HEK293 (cell line): ENCODE data around the gene WDR20.

ENCODE experiments used
- CTCF ChIA-PET: fragments of 350-600 bp; formaldehyde crosslinking; extraction: SDS; loops from one replicate; lab custom pipeline; 2021; ENCODE audit warnings: antibody characterized with exemption; lab: Yijun Ruan, JAX
- POLR2A ChIA-PET: fragments of 300-600 bp; formaldehyde crosslinking; extraction: SDS; loops from one replicate; lab custom pipeline; 2020; ENCODE audit warnings: antibody characterized with exemption, inconsistent platforms; lab: Yijun Ruan, JAX
- H3K27ac ChIP-seq: fragments of 200-500 bp; sonication (Bioruptor generic); 2 replicates; pipeline ENCODE4 v1.5.1; 2014; ENCODE audit warnings: low read depth, low read length, control low read depth, inconsistent platforms; ENCODE audit errors: extremely low read depth
- H3K36me3 ChIP-seq, 2 experiments: fragments of 200-500 bp in 1 of 2; sonication (Bioruptor generic) in 1 of 2; 1 replicate in 1 of 2; 2 replicates in 1 of 2; pipeline ENCODE4 v1.5.1; 2014 to 2017; ENCODE audit warnings: inconsistent platforms in 2 of 2, low read length in 2 of 2; ENCODE audit not compliant: control insufficient read depth in 2 of 2, insufficient read depth in 1 of 2
- H3K4me1 ChIP-seq: fragments of 200-500 bp; sonication (Bioruptor generic); 2 replicates; pipeline ENCODE4 v1.5.1; 2014; ENCODE audit warnings: mild to moderate bottlenecking, low read length, inconsistent platforms; ENCODE audit not compliant: control insufficient read depth, insufficient read depth
- H3K4me3 ChIP-seq: 2 replicates; pipeline ENCODE4 v1.5.1; 2011; ENCODE audit warnings: low read depth, mild to moderate bottlenecking, control low read depth, low read length, moderate library complexity
- H3K9me3 ChIP-seq: fragments of 200-500 bp; sonication (Bioruptor generic); 2 replicates; pipeline ENCODE4 v1.5.1; 2014; ENCODE audit warnings: low read depth, low read length, inconsistent platforms; ENCODE audit not compliant: control insufficient read depth, insufficient read depth
- EGR2 ChIP-seq: fragments of 450-650 bp; formaldehyde crosslinking; IDR thresholded peaks from 2 replicates; pipeline ENCODE4 v1.5.1; 2016; ENCODE audit warnings: low read depth, missing biosample characterization, missing genetic modification characterization
- PRDM10 ChIP-seq: fragments of 450-650 bp; formaldehyde crosslinking; IDR thresholded peaks from 2 replicates; pipeline ENCODE4 v1.5.1; 2016; ENCODE audit warnings: missing biosample characterization, missing genetic modification characterization
- RBAK ChIP-seq: fragments of 450-650 bp; formaldehyde crosslinking; IDR thresholded peaks from 2 replicates; pipeline ENCODE4 v1.5.1; 2016; ENCODE audit warnings: missing biosample characterization, missing genetic modification characterization
- SETDB1 ChIP-seq: IDR thresholded peaks from one replicate; pipeline ENCODE4 v1.6.1; 2017; ENCODE audit warnings: mild to moderate bottlenecking, low read length, moderate library complexity, mixed read lengths; ENCODE audit not compliant: insufficient read length
- SP3 ChIP-seq: fragments of 450-650 bp; formaldehyde crosslinking; IDR thresholded peaks from 2 replicates; pipeline ENCODE4 v1.5.1; 2016; ENCODE audit warnings: missing biosample characterization, missing genetic modification characterization
- TSHZ1 ChIP-seq: fragments of 450-650 bp; formaldehyde crosslinking; IDR thresholded peaks from 2 replicates; pipeline ENCODE4 v1.5.1; 2016; ENCODE audit warnings: missing biosample characterization, missing genetic modification characterization, borderline replicate concordance
- ZBTB48 ChIP-seq: fragments of 450-650 bp; formaldehyde crosslinking; IDR thresholded peaks from 2 replicates; pipeline ENCODE4 v1.5.1; 2016; ENCODE audit warnings: missing biosample characterization, missing genetic modification characterization
- ZBTB7A ChIP-seq: fragments of 450-650 bp; formaldehyde crosslinking; IDR thresholded peaks from 2 replicates; pipeline ENCODE4 v1.5.1; 2016; ENCODE audit warnings: low read depth, missing biosample characterization, missing genetic modification characterization
- ZBTB8A ChIP-seq: fragments of 450-650 bp; formaldehyde crosslinking; IDR thresholded peaks from 2 replicates; pipeline ENCODE4 v1.5.1; 2016; ENCODE audit warnings: missing biosample characterization, missing genetic modification characterization
- ZNF169 ChIP-seq: fragments of 450-650 bp; formaldehyde crosslinking; IDR thresholded peaks from 2 replicates; pipeline ENCODE4 v1.5.1; 2016; ENCODE audit warnings: missing biosample characterization, missing genetic modification characterization
- ZNF366 ChIP-seq: fragments of 450-650 bp; formaldehyde crosslinking; conservative IDR thresholded peaks from 2 replicates; pipeline ENCODE4 v1.5.1; 2016; ENCODE audit warnings: missing biosample characterization, missing genetic modification characterization
- ZNF423 ChIP-seq: fragments of 450-650 bp; formaldehyde crosslinking; IDR thresholded peaks from 2 replicates; pipeline ENCODE4 v1.5.1; 2016; ENCODE audit warnings: missing biosample characterization, missing genetic modification characterization
- ZNF530 ChIP-seq: fragments of 450-650 bp; formaldehyde crosslinking; IDR thresholded peaks from 2 replicates; pipeline ENCODE4 v1.5.1; 2016; ENCODE audit warnings: low read depth, missing biosample characterization, missing genetic modification characterization
- ZNF544 ChIP-seq: fragments of 450-650 bp; formaldehyde crosslinking; IDR thresholded peaks from 2 replicates; pipeline ENCODE4 v1.5.0; 2017; ENCODE audit warnings: missing biosample characterization, missing genetic modification characterization
- ZNF560 ChIP-seq: fragments of 450-650 bp; formaldehyde crosslinking; IDR thresholded peaks from 2 replicates; pipeline ENCODE4 v1.5.1; 2017; ENCODE audit warnings: missing biosample characterization, missing genetic modification characterization, borderline replicate concordance
- ZNF585B ChIP-seq: fragments of 450-650 bp; formaldehyde crosslinking; IDR thresholded peaks from 2 replicates; pipeline ENCODE4 v1.5.1; 2016; ENCODE audit warnings: missing biosample characterization, missing genetic modification characterization
- ZNF600 ChIP-seq: fragments of 450-650 bp; formaldehyde crosslinking; IDR thresholded peaks from 2 replicates; pipeline ENCODE4 v1.5.1; 2016; ENCODE audit warnings: missing biosample characterization, missing genetic modification characterization
- ZNF623 ChIP-seq: fragments of 450-650 bp; formaldehyde crosslinking; IDR thresholded peaks from 2 replicates; pipeline ENCODE4 v1.5.1; 2016; ENCODE audit warnings: missing biosample characterization, missing genetic modification characterization
- ZNF670 ChIP-seq: fragments of 450-650 bp; formaldehyde crosslinking; IDR thresholded peaks from 2 replicates; pipeline ENCODE4 v1.5.1; 2016; ENCODE audit warnings: missing biosample characterization, missing genetic modification characterization, low read depth
- ZNF677 ChIP-seq: fragments of 450-650 bp; IDR thresholded peaks from 2 replicates; pipeline ENCODE4 v1.5.0; 2018; ENCODE audit warnings: missing biosample characterization, mild to moderate bottlenecking, missing genetic modification characterization, moderate library complexity
- ZNF701 ChIP-seq: fragments of 450-650 bp; formaldehyde crosslinking; IDR thresholded peaks from 2 replicates; pipeline ENCODE4 v1.5.1; 2016; ENCODE audit warnings: missing biosample characterization, missing genetic modification characterization
- ZNF791 ChIP-seq: fragments of 450-650 bp; formaldehyde crosslinking; IDR thresholded peaks from 2 replicates; pipeline ENCODE4 v1.5.1; 2016; ENCODE audit warnings: missing biosample characterization, missing genetic modification characterization
- ZSCAN30 ChIP-seq: fragments of 450-650 bp; IDR thresholded peaks from 2 replicates; pipeline ENCODE4 v1.5.1; 2018; ENCODE audit warnings: missing biosample characterization, mild to moderate bottlenecking, missing genetic modification characterization, moderate library complexity
- TF ChIP-seq, protein P1 (sequence below): fragments of 450-650 bp; formaldehyde crosslinking; IDR thresholded peaks from 2 replicates; pipeline ENCODE4 v1.5.0; 2017; ENCODE audit warnings: missing biosample characterization, missing genetic modification characterization, borderline replicate concordance
- TF ChIP-seq, protein P2 (sequence below): fragments of 450-650 bp; formaldehyde crosslinking; IDR thresholded peaks from 2 replicates; pipeline ENCODE4 v1.5.1; 2016; ENCODE audit warnings: missing biosample characterization, missing genetic modification characterization

WDR20 gene

DNA sequence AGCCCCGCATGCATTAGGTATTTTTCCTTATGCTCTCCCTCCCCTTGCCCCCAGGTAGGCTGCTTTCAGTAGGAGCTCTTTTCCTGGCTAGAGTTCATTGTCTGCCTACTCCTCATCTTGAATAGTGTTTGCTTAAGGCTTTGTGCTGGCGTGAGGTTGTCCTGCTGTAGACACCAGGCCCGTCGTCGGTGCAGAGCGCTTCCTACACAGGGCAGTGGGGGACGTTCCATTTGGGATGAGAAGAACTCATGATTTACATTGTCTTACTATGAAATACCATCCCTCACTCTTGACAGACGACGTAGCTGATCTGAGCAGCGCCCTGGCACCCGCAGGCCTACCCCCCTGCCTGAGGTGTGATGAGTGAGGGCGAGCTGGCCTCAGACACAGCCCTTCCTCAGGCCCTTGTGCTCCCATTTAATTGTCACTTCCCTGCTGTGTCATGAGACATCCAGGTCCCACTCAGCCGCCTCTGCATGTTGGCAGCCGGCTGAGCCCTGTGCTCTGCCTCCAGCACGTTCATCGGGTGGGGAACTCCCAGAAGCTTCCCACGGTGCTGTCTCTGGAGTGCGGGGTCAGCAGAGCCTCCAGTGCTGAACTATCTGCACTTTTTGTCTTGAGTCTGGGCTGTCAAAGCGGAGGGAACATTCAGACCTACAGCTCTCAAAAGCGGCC, 76.0 kb downstream of the WDR20 start (continued):
- TF ChIP-seq PRDM10, result no peak
- TF ChIP-seq SETDB1, result no peak
- no peak for TF ChIP-seq ZNF670 (tag by site-specific recombination)
- no peak for TF ChIP-seq ZNF791 (tag by site-specific recombination)
- peak; percentile 82 for TF ChIP-seq ZNF600
- TF ChIP-seq ZNF530 (tag by site-specific recombination), result no peak
- TF ChIP-seq ZBTB8A (tag by site-specific recombination), result peak; percentile 21; the same call in 1 of the 2 replicates
- no peak for TF ChIP-seq ZNF169 (tag by site-specific recombination)
- peak; percentile 95 for TF ChIP-seq EGR2 (tag by site-specific recombination)
- TF ChIP-seq ZNF423 (tag by site-specific recombination), result peak; percentile 72
- TF ChIP-seq ZSCAN30 (tag by site-specific recombination), result 0 out of 2 replicates have a peak, but pooled peaks have one; percentile 49
- no peak for TF ChIP-seq ZNF544 (tag by site-specific recombination)

DNA sequence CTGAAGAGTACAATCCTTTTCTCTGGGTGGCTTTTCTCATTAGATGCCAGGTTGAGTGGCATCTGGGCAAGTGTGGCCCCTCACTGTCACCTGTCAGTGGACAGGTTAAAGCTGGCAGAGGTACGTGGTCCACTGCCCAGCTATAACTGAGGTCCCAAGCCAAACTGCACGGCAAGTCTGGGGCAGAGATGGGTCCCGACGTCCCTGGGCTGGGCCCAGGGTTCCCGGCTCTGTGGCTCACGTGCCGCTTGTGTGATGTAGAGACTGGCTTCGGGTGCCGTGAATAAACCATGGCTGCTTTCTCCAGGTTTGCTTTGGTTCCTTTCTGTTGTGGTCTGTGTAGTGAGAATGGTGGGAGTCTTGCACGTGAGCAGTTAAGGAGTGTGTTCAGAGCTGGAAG, 77.7 kb downstream of the WDR20 start:
- Histone ChIP-seq H3K36me3 (no peaks in the 10 kb centered on the region), H3K4me1 (no peaks in the 10 kb centered on the region), H3K27ac (no peak overlapping the region), H3K4me3 (no peak overlapping the region), H3K9me3 (no peaks in the 10 kb centered on the region)
- CTCF ChIA-PET, result no interaction called here
- no peak for TF ChIP-seq SETDB1
- TF ChIP-seq ZNF169 (tag by site-specific recombination), result no peak
- no peak for TF ChIP-seq ZNF585B (tag by site-specific recombination)
- TF ChIP-seq, protein P1, sequence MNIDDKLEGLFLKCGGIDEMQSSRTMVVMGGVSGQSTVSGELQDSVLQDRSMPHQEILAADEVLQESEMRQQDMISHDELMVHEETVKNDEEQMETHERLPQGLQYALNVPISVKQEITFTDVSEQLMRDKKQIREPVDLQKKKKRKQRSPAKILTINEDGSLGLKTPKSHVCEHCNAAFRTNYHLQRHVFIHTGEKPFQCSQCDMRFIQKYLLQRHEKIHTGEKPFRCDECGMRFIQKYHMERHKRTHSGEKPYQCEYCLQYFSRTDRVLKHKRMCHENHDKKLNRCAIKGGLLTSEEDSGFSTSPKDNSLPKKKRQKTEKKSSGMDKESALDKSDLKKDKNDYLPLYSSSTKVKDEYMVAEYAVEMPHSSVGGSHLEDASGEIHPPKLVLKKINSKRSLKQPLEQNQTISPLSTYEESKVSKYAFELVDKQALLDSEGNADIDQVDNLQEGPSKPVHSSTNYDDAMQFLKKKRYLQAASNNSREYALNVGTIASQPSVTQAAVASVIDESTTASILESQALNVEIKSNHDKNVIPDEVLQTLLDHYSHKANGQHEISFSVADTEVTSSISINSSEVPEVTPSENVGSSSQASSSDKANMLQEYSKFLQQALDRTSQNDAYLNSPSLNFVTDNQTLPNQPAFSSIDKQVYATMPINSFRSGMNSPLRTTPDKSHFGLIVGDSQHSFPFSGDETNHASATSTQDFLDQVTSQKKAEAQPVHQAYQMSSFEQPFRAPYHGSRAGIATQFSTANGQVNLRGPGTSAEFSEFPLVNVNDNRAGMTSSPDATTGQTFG (tag by site-specific recombination), result no peak
- no peak for TF ChIP-seq RBAK
- TF ChIP-seq ZNF677 (tag by site-specific recombination), result no peak
- TF ChIP-seq ZNF560, result no peak
- TF ChIP-seq, protein P2, sequence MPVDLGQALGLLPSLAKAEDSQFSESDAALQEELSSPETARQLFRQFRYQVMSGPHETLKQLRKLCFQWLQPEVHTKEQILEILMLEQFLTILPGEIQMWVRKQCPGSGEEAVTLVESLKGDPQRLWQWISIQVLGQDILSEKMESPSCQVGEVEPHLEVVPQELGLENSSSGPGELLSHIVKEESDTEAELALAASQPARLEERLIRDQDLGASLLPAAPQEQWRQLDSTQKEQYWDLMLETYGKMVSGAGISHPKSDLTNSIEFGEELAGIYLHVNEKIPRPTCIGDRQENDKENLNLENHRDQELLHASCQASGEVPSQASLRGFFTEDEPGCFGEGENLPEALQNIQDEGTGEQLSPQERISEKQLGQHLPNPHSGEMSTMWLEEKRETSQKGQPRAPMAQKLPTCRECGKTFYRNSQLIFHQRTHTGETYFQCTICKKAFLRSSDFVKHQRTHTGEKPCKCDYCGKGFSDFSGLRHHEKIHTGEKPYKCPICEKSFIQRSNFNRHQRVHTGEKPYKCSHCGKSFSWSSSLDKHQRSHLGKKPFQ, result no peak
- no peak for TF ChIP-seq SP3 (tag by site-specific recombination)
- no peak for TF ChIP-seq TSHZ1 (tag by site-specific recombination)
- TF ChIP-seq ZBTB48 (tag by site-specific recombination), result no peak
- no peak for TF ChIP-seq ZNF366 (tag by site-specific recombination)
- TF ChIP-seq ZBTB8A (tag by site-specific recombination), result no peak
- no peak for TF ChIP-seq ZNF623 (tag by site-specific recombination)
- TF ChIP-seq ZNF701 (tag by site-specific recombination), result no peak
- TF ChIP-seq ZBTB7A (tag by site-specific recombination), result no peak
- POLR2A ChIA-PET, result no interaction called here
